Progenitor cell of endocrine pancreas (in vitro differentiated cells): Measurements from ENCODE around the gene BATF2. TPM values are rescaled to one million over a fixed set of nuclear protein-coding genes. Genes with fewer than 3 reads are reported as not detected.
A peak's percentile ranks its signal among the peaks of the same experiment; 100 is the strongest.

Source experiments
- DNase-seq: peaks from one replicate; pipeline ENCODE4 v3.0.0; 2021; ENCODE audit warnings: low spot score; ENCODE audit not compliant: unreplicated experiment
- H3K27ac Mint-ChIP-seq: 2 replicates; pipeline ENCODE4 v1.8.0; 2021; ENCODE audit warnings: mild to moderate bottlenecking, moderate library complexity, mixed read lengths
- H3K27me3 Mint-ChIP-seq: 2 replicates; pipeline ENCODE4 v1.8.0; 2021; ENCODE audit warnings: mixed read lengths
- H3K36me3 Mint-ChIP-seq: 2 replicates; pipeline ENCODE4 v1.8.0; 2022; ENCODE audit warnings: mixed read lengths; ENCODE audit not compliant: insufficient read depth
- H3K4me1 Mint-ChIP-seq: 2 replicates; pipeline ENCODE4 v1.8.0; 2021; ENCODE audit warnings: low read depth, mixed read lengths
- H3K4me3 Mint-ChIP-seq: 2 replicates; pipeline ENCODE4 v1.8.0; 2021; ENCODE audit warnings: low read depth, mild to moderate bottlenecking, moderate library complexity, mixed read lengths
- H3K9me3 Mint-ChIP-seq: 2 replicates; pipeline ENCODE4 v1.8.0; 2021; ENCODE audit warnings: low read depth, mixed read lengths
- total RNA-seq: library from RNA; stranded (reverse); gene quantifications from 2 replicates; pipeline ENCODE4 v1.2.1, GENCODE V29; 2021
- TF ChIP-seq, protein P1 (sequence below): fragments of 200-600 bp; sonication (generic); IDR thresholded peaks from one replicate; pipeline ENCODE4 v1.5.0; 2021; ENCODE audit warnings: antibody characterized with exemption, mild to moderate bottlenecking; ENCODE audit not compliant: unreplicated experiment

Gene BATF2
- total RNA-seq, 1 donor from 2014 or later, result 0.53 TPM

DNA sequence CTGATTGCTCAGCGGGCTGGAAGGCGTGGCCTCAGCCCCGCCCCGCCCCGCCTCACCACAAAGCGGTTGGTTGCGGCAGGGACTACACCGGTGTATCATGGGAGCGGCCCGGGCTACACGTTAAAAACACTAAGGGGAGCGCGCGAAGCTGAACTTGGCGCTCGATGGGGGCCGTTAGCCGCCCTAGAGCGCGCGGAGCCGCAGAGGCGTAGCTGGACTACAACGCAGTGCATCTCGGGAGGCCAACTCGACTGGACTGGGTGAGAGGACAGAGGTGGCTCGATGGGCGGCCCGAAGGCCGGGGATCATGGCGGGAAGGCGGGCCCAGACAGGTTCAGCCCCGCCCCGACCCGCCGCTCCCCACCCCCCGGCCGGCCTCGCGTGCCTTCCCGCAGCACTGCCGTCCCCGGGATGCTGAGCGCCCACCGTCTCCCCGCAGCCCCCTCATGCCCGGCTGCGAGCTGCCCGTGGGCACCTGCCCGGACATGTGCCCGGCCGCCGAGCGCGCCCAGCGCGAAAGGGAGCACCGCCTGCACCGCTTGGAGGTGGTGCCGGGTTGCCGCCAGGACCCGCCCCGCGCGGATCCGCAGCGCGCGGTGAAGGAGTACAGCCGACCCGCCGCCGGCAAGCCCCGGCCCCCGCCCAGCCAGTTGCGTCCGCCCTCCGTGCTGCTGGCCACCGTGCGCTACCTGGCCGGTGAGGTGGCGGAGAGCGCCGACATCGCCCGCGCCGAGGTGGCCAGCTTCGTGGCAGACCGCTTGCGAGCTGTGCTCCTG lies 44.3 kb upstream of the BATF2 start, which contains the start of gene SAC3D1:
SAC3D1 (plus strand) TSS at position 364 of the 776 bp plus-strand sequence; CDS start at position 447, 83 bp downstream.
- TF ChIP-seq, protein P1, sequence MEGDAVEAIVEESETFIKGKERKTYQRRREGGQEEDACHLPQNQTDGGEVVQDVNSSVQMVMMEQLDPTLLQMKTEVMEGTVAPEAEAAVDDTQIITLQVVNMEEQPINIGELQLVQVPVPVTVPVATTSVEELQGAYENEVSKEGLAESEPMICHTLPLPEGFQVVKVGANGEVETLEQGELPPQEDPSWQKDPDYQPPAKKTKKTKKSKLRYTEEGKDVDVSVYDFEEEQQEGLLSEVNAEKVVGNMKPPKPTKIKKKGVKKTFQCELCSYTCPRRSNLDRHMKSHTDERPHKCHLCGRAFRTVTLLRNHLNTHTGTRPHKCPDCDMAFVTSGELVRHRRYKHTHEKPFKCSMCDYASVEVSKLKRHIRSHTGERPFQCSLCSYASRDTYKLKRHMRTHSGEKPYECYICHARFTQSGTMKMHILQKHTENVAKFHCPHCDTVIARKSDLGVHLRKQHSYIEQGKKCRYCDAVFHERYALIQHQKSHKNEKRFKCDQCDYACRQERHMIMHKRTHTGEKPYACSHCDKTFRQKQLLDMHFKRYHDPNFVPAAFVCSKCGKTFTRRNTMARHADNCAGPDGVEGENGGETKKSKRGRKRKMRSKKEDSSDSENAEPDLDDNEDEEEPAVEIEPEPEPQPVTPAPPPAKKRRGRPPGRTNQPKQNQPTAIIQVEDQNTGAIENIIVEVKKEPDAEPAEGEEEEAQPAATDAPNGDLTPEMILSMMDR, result no peak
- Mint-ChIP-seq H3K4me1 (peaks cover 1% of the 10 kb centered on the region), H3K9me3 (no peaks in the 10 kb centered on the region)

DNA sequence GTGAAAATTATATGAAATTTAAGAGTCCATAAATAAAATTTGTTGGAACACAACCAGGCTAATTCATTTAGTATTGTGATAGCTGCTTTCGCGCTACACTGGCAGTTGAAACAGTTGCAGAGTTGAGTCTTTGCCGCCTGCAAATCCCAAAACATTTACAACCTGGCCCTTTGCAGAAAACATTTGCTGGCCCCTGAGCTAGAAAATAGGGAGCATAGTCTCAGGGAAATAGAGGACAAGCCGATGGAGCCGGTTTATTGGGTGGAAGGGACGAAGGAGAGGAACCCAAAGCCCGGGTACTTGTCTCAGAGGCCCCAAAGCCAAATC lies 43.7 kb upstream of the BATF2 start:
- no peaks in the 10 kb centered on the region for H3K27me3 Mint-ChIP-seq
- peaks cover 1% of the 10 kb centered on the region for H3K4me1 Mint-ChIP-seq
- peaks cover 12% of the 10 kb centered on the region for H3K36me3 Mint-ChIP-seq
- peak overlapping the region; percentile 96 for H3K27ac Mint-ChIP-seq
- no peaks in the 10 kb centered on the region for H3K9me3 Mint-ChIP-seq
- TF ChIP-seq, protein P1, result no peak
- DNase-seq, result no peak
- peak overlapping the region; percentile 87 for H3K4me3 Mint-ChIP-seq

More for the DNA sequence above, 44.3 kb upstream of the BATF2 start, which contains the start of gene SAC3D1:
- DNase-seq, result peak; percentile 77
- Mint-ChIP-seq H3K27me3 (no peaks in the 10 kb centered on the region), H3K36me3 (peaks cover 12% of the 10 kb centered on the region), H3K27ac (peak within 1 kb of the TSS; percentile 96), H3K4me3 (peak within 1 kb of the TSS; percentile 87)

DNA sequence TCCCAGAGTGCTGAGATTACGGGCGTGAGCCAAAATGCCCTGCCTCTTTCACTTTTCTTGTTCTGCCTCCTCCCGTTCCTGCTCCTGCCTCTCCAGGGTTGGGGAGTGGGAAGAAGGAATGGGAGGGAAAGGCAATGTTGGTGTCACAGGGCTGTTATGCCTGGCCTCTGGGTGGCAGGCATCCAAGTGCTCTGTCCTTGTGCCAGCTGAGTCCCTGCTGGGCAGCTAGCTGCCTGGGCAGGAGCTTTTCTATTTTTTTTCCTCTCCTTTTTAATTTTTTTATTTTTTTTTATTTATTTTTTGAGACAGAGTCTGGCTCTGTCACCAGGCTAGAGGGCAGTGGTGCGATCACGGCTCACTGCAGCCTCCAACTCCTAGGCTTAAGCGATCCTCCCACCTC lies 40.2 kb upstream of the BATF2 start:
- TF ChIP-seq, protein P1, result no peak
- no peak overlapping the region for H3K27ac Mint-ChIP-seq
- H3K36me3 Mint-ChIP-seq, result peaks cover 4% of the 10 kb centered on the region
- H3K9me3 Mint-ChIP-seq, result no peaks in the 10 kb centered on the region
- no peak overlapping the region for H3K4me3 Mint-ChIP-seq
- H3K27me3 Mint-ChIP-seq, result no peaks in the 10 kb centered on the region
- DNase-seq, result no peak
- peaks cover 1% of the 10 kb centered on the region for H3K4me1 Mint-ChIP-seq

DNA sequence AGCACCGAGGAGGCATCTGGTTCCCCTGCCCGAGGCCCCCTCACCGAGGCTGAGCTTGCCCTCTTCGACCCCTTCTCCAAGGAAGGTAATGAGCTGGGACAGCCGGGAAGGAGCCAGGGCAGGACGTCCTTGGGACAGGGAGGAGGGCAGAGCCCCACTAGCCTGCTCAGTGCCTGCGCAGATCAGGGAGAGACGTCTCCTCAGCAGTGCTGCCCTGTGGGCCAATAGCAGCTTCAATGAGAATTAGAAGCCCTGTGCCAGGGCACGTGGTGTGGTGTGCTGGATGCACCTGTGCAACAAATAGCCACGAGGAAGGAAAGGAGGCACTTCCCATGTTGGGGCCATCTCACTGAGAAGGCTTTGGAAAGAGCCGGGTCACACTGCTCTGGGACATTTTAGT lies 38.8 kb upstream of the BATF2 start:
- no peak overlapping the region for H3K27ac Mint-ChIP-seq
- peaks cover under 1% of the 10 kb centered on the region for H3K4me1 Mint-ChIP-seq
- H3K4me3 Mint-ChIP-seq, result no peak overlapping the region
- TF ChIP-seq, protein P1, result no peak
- DNase-seq, result no peak
- H3K27me3 Mint-ChIP-seq, result no peaks in the 10 kb centered on the region
- H3K9me3 Mint-ChIP-seq, result no peaks in the 10 kb centered on the region
- H3K36me3 Mint-ChIP-seq, result peaks cover 4% of the 10 kb centered on the region

DNA sequence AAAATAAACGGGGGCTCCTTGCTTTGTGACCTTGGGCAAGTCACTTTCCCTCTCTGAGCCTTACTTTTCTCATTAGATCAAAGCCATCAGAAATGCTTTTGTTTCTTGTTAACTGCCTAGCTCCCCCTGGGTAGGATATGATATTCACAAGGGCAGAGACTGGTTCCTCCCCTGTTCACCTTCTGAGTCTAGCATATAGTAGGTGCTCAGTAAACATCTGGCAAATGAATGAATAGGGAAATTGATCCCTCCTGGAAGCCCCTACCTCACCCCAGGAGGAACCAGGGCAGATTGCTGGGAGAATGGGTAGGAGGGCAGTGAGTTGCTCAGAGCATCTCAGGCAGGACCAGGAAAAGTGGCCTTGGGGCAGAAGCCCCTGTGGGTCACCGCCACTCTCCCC lies 37.7 kb upstream of the BATF2 start:
- no peaks in the 10 kb centered on the region for H3K27me3 Mint-ChIP-seq
- H3K27ac Mint-ChIP-seq, result no peak overlapping the region
- no peak overlapping the region for H3K4me3 Mint-ChIP-seq
- H3K36me3 Mint-ChIP-seq, result peaks cover 4% of the 10 kb centered on the region
- H3K9me3 Mint-ChIP-seq, result no peaks in the 10 kb centered on the region
- TF ChIP-seq, protein P1, result no peak
- H3K4me1 Mint-ChIP-seq, result no peaks in the 10 kb centered on the region
- no peak for DNase-seq
